ENCODE data around the gene POU6F1.
A peak's percentile ranks its signal among the peaks of the same experiment; 100 is the strongest.
"Not testable (repeated sequence)": the region's sequence is repeated elsewhere in the genome, so short reads cannot be mapped to it uniquely, and the experiment has no call there.

POU6F1 gene, protein sequence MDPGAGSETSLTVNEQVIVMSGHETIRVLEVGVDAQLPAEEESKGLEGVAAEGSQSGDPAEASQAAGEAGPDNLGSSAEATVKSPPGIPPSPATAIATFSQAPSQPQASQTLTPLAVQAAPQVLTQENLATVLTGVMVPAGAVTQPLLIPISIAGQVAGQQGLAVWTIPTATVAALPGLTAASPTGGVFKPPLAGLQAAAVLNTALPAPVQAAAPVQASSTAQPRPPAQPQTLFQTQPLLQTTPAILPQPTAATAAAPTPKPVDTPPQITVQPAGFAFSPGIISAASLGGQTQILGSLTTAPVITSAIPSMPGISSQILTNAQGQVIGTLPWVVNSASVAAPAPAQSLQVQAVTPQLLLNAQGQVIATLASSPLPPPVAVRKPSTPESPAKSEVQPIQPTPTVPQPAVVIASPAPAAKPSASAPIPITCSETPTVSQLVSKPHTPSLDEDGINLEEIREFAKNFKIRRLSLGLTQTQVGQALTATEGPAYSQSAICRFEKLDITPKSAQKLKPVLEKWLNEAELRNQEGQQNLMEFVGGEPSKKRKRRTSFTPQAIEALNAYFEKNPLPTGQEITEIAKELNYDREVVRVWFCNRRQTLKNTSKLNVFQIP

DNA sequence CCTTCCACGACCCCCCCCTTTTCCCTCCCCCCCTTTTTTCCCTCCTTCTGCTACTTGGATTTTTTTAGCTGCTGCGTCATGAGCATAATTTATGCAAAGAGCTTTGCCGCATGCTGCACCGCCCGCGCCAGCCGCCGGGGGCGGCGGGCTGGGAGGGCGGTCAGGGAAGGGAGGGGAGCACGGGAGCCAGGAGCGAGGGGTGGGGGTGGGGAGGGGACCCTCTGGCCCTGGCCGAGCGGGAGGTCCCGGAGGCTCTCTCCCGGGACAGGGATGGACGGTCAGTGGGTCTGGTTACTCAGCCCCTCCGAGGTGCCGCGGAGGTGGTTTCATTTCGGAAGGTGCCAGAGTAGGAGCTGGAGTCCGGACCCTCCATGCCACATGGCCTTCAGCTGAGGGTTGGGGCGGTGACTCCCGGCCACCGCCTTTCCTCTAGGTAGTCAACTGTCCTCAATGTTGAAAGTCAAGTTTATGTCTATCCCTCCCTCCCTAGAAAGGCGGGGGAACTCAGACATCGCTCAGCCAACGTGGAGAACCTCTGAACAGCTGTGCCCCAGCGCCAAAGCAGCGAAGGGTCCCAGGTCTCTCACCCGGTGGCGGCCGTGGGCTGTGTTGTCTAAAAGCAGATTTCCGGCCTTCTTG is at the start of gene POU6F1:
Gene POU6F1 (minus strand): TSS at position 95 of the 639 bp plus-strand sequence. CDS start 11,226 bp downstream, outside the sequence.
- DNase-seq (ENCODE audit: low read depth) = peak; percentile 84
- H3K4me3 ChIP-seq (ENCODE audit: low read depth, low read length) = peak within 1 kb of the TSS; percentile 97
- TF ChIP-seq, protein P1, sequence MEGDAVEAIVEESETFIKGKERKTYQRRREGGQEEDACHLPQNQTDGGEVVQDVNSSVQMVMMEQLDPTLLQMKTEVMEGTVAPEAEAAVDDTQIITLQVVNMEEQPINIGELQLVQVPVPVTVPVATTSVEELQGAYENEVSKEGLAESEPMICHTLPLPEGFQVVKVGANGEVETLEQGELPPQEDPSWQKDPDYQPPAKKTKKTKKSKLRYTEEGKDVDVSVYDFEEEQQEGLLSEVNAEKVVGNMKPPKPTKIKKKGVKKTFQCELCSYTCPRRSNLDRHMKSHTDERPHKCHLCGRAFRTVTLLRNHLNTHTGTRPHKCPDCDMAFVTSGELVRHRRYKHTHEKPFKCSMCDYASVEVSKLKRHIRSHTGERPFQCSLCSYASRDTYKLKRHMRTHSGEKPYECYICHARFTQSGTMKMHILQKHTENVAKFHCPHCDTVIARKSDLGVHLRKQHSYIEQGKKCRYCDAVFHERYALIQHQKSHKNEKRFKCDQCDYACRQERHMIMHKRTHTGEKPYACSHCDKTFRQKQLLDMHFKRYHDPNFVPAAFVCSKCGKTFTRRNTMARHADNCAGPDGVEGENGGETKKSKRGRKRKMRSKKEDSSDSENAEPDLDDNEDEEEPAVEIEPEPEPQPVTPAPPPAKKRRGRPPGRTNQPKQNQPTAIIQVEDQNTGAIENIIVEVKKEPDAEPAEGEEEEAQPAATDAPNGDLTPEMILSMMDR (IDR thresholded peaks at IDR 0.05; ENCODE audit: insufficient read depth, low read depth, low read length, missing control alignments) = peak; percentile 61

DNA sequence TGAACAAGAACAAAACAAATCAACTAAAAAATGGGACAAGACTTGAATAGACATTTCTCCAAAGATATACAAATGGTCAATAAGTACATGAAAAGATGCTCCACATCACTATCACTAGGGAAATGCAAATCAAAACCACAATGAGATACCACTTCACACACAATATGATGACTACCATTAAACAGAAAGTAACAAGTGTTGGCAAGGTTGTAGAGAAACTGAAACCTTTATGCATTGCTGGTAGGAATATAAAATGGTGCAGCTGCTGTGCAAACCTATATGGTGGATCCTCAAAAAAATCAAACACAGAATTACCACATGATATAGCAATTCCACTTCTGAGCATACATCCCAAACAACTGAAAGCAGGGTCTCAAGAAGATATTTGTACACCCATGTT is 47.2 kb upstream of the POU6F1 start:
- no peak overlapping the region for H3K4me3 ChIP-seq (ENCODE audit: low read depth, low read length)
- DNase-seq (ENCODE audit: low read depth) = peak; percentile 55
- TF ChIP-seq, protein P1 (IDR thresholded peaks at IDR 0.05; ENCODE audit: insufficient read depth, low read depth, low read length, missing control alignments) = no peak

DNA sequence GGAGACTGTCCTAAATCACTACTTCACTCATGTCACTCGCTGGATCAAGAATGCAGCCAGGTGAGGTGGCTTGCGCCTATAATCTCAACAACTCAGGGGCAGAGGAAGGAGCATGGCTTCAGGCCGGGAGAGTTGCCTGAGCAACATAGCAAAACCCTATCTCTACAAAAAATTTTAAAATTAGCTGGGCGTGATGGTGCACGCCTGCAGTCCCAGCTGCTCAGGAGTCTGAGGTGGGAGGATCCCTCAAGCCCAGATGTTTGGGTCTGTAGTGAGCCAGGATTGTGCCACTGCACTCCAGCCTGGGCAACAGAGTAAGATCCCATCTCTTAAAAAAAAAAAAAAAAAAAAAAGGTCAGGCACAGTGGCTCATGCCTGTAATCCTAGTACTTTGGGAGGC is 46.4 kb upstream of the POU6F1 start:
- no peak overlapping the region for H3K4me3 ChIP-seq (ENCODE audit: low read depth, low read length)
- no peak for DNase-seq (ENCODE audit: low read depth)
- TF ChIP-seq, protein P1 (IDR thresholded peaks at IDR 0.05; ENCODE audit: insufficient read depth, low read depth, low read length, missing control alignments) = no peak

DNA sequence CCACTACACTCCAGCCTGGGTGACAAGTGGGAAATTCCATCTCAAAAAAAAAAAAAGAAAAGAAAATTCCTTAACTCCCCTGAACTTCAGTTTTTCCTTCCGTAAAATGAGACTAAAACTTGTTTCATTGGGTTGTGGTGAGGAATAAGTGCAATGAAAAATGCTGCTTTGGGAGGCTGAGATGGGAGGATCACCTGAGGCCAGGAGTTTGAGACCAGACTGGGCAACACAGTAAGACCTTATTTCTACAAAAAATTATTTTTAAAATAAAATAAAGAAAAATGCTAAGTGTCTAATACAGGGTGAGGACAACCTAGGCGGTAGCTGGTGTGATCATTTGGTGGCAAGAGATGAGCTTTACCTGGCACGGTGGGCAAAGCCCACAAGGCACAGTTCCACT is 45.5 kb upstream of the POU6F1 start:
- H3K4me3 ChIP-seq (ENCODE audit: low read depth, low read length) = no peak overlapping the region
- TF ChIP-seq, protein P1 (IDR thresholded peaks at IDR 0.05; ENCODE audit: insufficient read depth, low read depth, low read length, missing control alignments) = no peak
- DNase-seq (ENCODE audit: low read depth) = no peak

DNA sequence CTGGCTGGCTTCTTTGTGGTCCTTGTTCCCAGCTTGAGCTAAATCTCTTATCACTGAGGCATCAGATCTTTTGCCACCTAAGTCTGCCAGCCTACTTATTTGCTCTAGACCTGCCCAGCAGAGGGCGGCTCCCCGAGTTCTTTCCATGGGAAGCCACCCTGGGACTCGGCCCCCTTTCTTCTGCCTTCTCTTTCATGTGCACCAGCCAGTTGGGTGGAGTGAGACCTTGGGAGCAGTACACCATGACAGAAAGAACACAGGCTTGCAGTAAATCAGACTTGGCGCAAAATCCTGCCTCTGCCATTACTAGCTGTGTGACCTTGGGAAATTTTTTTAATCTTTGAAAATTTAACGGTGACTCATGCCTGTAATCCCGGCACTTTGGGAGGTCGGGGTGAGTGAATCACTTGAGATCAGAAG is 44.9 kb upstream of the POU6F1 start:
- TF ChIP-seq, protein P1 (IDR thresholded peaks at IDR 0.05; ENCODE audit: insufficient read depth, low read depth, low read length, missing control alignments) = peak; percentile 12
- H3K4me3 ChIP-seq (ENCODE audit: low read depth, low read length) = no peak overlapping the region
- DNase-seq (ENCODE audit: low read depth) = peak; percentile 34

DNA sequence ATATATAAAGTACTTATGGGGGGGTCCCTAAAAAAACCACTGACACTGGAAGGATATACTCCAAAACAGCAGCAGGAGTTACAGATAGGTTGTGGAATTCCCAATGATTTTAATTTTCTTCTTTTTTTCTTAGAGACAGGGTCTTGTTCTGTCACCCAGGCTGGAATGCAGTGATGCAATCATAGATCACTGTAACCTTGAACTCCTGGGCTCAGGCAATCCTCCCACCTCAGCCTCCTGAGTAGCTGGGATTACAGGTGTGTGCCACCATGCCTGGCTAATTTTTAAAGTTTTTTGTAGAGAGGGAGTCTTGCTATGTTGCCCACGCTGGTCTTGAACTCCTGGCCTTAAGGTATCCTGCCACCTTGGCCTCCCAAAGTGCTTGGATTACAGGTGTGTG is 41.7 kb upstream of the POU6F1 start:
- H3K4me3 ChIP-seq (ENCODE audit: low read depth, low read length); DNase-seq (ENCODE audit: low read depth): not testable (repeated sequence)

DNA sequence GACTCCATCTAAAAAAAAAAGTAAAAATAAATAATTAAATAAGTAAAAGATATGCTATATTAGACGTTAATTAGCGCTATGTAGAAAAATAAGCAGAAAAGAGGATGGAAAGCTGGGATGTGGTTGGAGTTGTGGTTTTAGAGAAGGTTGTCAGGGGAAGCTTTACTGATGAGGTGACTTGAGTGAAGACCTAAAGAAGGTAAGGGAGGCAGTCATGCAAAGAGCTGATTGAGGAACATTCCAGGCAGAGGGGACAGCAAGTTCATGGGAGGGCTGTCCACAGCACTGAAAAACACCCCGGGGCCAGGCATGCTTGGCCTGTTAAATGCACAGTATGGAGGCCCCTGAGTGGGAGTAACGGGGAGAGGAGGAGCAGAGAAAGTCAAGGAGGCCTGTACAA is 36.7 kb upstream of the POU6F1 start:
- DNase-seq (ENCODE audit: low read depth) = no peak
- no peak overlapping the region for H3K4me3 ChIP-seq (ENCODE audit: low read depth, low read length)
- TF ChIP-seq, protein P1 (IDR thresholded peaks at IDR 0.05; ENCODE audit: insufficient read depth, low read depth, low read length, missing control alignments) = no peak
